ENCODE measurements around the gene CCDC88C. TPM values are rescaled to one million over a fixed set of nuclear protein-coding genes. Genes with fewer than 3 reads are reported as not detected.

The CCDC88C gene
- total RNA-seq, 1 donor from 2014 or later, result 17.8 TPM

DNA sequence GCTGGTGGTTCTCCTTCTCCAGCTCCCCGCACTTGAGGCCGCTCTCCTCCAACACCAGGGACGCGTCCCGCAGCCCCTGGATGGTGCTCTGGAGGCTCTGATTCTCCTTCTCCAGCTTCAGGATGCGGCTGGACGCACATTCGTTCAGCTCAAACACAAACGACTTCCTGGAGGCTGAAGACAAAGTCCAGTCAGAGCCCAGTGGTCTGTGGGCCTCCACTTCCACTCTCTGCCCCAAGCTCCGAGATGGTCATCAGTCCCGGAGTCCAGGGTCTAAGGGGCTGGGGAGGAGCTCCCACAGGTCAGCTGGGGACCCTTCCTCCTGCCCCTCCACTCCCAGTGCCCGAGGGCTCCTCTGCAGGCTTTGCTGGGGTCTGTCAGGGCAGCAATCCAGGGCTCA, 96.5 kb downstream of the CCDC88C start:
- H3K27me3 Mint-ChIP-seq (ENCODE audit: insufficient read depth, low read depth), result no peaks in the 10 kb centered on the region

GRCh38 chr14:91320266-91320665, 97.4 kb downstream of the CCDC88C start:
- Histone ChIP-seq H3K9me3 (ENCODE audit: low read depth) (no peaks in the 10 kb centered on the region), H2AFZ (replicated peaks) (no peak overlapping the region), H3K79me2 (ENCODE audit: low read depth) (no peaks in the 10 kb centered on the region), H3K9ac (no peak overlapping the region), H4K20me1 (ENCODE audit: low read depth) (no peaks in the 10 kb centered on the region), H3F3A (ENCODE audit: low read depth) (peaks cover 9% of the 10 kb centered on the region), H3K27ac (no peak overlapping the region), H3K4me2 (no peak overlapping the region), H3K36me3 (no peaks in the 10 kb centered on the region), H3K4me1 (peaks cover 5% of the 10 kb centered on the region), H3K4me3 (no peak overlapping the region), H3K27me3 (no peaks in the 10 kb centered on the region)
- Mint-ChIP-seq H3K36me3 (peaks cover 31% of the 10 kb centered on the region), H3K27ac (no peak overlapping the region), H3K27me3 (ENCODE audit: insufficient read depth, low read depth) (no peaks in the 10 kb centered on the region), H3K9me3 (peaks cover 10% of the 10 kb centered on the region), H3K4me1 (peaks cover 6% of the 10 kb centered on the region), H3K4me3 (no peak overlapping the region)
- no peak for DNase-seq (ENCODE audit: low spot score)
- TF ChIP-seq CTCF (IDR thresholded peaks at IDR 0.05), result no peak
- TF ChIP-seq EZH2phosphoT487 (IDR thresholded peaks at IDR 0.05), result no peak
- no peak for TF ChIP-seq EZH2 (IDR thresholded peaks at IDR 0.05)

More for the DNA sequence above, 96.5 kb downstream of the CCDC88C start:
- Histone ChIP-seq H3K4me3 (no peak overlapping the region), H3K36me3 (no peaks in the 10 kb centered on the region), H3K27me3 (no peaks in the 10 kb centered on the region), H3F3A (ENCODE audit: low read depth) (peaks cover 10% of the 10 kb centered on the region), H3K9ac (no peak overlapping the region), H3K9me3 (ENCODE audit: low read depth) (no peaks in the 10 kb centered on the region), H3K79me2 (ENCODE audit: low read depth) (no peaks in the 10 kb centered on the region), H3K4me2 (no peak overlapping the region), H3K4me1 (peaks cover 5% of the 10 kb centered on the region), H4K20me1 (ENCODE audit: low read depth) (no peaks in the 10 kb centered on the region), H2AFZ (replicated peaks) (no peak overlapping the region), H3K27ac (no peak overlapping the region)
- Mint-ChIP-seq H3K27ac (no peak overlapping the region), H3K36me3 (peaks cover 31% of the 10 kb centered on the region), H3K9me3 (peaks cover 4% of the 10 kb centered on the region), H3K4me1 (peaks cover 6% of the 10 kb centered on the region), H3K4me3 (no peak overlapping the region)
- no peak for DNase-seq (ENCODE audit: low spot score)
- TF ChIP-seq CTCF (IDR thresholded peaks at IDR 0.05) (no peak), EZH2phosphoT487 (IDR thresholded peaks at IDR 0.05) (no peak), EZH2 (IDR thresholded peaks at IDR 0.05) (no peak)

DNA sequence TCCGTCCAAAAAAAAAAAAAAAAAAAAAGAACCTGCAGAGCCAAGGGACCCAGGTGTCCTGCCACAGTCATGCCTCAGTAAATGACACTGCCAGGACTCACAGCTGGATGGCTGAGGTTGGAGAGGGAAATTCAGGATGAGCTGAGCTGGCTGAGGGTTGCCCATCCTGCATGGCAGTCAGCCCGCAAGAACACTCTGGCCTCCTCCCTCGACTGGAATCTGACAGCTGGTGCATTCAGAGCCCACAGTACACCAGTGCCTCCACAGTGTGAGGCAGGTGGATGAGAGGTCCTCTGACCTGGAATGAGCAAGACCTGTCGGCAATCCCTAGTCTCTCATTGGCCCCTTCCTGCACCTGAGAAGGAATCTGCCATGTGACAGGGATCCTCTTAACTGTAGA, 98.7 kb downstream of the CCDC88C start:
- Histone ChIP-seq H3K4me2 (no peak overlapping the region), H2AFZ (replicated peaks) (no peak overlapping the region), H3F3A (ENCODE audit: low read depth) (no peaks in the 10 kb centered on the region), H3K79me2 (ENCODE audit: low read depth) (no peaks in the 10 kb centered on the region), H3K27me3 (no peaks in the 10 kb centered on the region), H4K20me1 (ENCODE audit: low read depth) (no peaks in the 10 kb centered on the region), H3K36me3 (peaks cover 7% of the 10 kb centered on the region), H3K27ac (no peak overlapping the region), H3K4me1 (peaks cover 3% of the 10 kb centered on the region), H3K9ac (no peak overlapping the region), H3K4me3 (no peak overlapping the region), H3K9me3 (ENCODE audit: low read depth) (no peaks in the 10 kb centered on the region)
- H3K27ac Mint-ChIP-seq, result no peak overlapping the region
- peaks cover 42% of the 10 kb centered on the region for H3K36me3 Mint-ChIP-seq
- TF ChIP-seq CTCF (IDR thresholded peaks at IDR 0.05) (no peak), EZH2 (IDR thresholded peaks at IDR 0.05) (no peak), EZH2phosphoT487 (IDR thresholded peaks at IDR 0.05) (no peak)
- no peak overlapping the region for H3K4me3 Mint-ChIP-seq
- H3K4me1 Mint-ChIP-seq, result peaks cover 5% of the 10 kb centered on the region
- DNase-seq (ENCODE audit: low spot score), result no peak
- peaks cover 4% of the 10 kb centered on the region for H3K27me3 Mint-ChIP-seq (ENCODE audit: insufficient read depth, low read depth)
- peaks cover 16% of the 10 kb centered on the region for H3K9me3 Mint-ChIP-seq
